OCI-LY7 (cell line): ENCODE data around the gene BOD1. TPM values are rescaled to one million over a fixed set of nuclear protein-coding genes. Genes with fewer than 3 reads are reported as not detected.

Experiments used
- BruUV-seq: library from RNA; stranded (reverse); fragments of 400-500 nt; replicated peaks from 2 replicates; lab custom pipeline; 2021; lab: Mats Ljungman, UMichigan
- CTCF ChIA-PET: fragments of 300-600 bp; sonication (Branson Sonifier 250); formaldehyde crosslinking; loops from one replicate; lab custom pipeline; 2022; ENCODE audit warnings: antibody characterized with exemption; ENCODE audit not compliant: unreplicated experiment; lab: Charles Lee
- POLR2A ChIA-PET: fragments of 300-600 bp; sonication (Branson Sonifier 250); formaldehyde crosslinking; loops from one replicate; lab custom pipeline; 2022; ENCODE audit warnings: antibody characterized with exemption; lab: Charles Lee
- DNase-seq: peaks from one replicate; pipeline ENCODE4 v3.0.0-alpha.2; 2015; ENCODE audit warnings: low spot score
- H2AFZ ChIP-seq: fragments of 200-600 bp; sonication (generic), shearing (Covaris generic); 2 replicates; pipeline ENCODE4 v1.6.1; 2014; ENCODE audit warnings: mild to moderate bottlenecking, antibody characterized with exemption, low read length, moderate library complexity
- H3K27ac ChIP-seq: fragments of 200-600 bp; sonication (generic); 2 replicates; pipeline ENCODE4 v1.5.1; 2014; ENCODE audit warnings: mixed run types, low read depth, mild to moderate bottlenecking, moderate library complexity, low read length, inconsistent platforms; ENCODE audit not compliant: poor library complexity, severe bottlenecking
- H3K36me3 ChIP-seq: fragments of 200-600 bp; sonication (generic); 2 replicates; pipeline ENCODE4 v1.6.1; 2014; ENCODE audit warnings: mild to moderate bottlenecking, antibody characterized with exemption, low read length, moderate library complexity, mixed read lengths; ENCODE audit not compliant: insufficient read depth
- H3K4me1 ChIP-seq: fragments of 200-600 bp; sonication (generic); 2 replicates; pipeline ENCODE4 v1.5.1; 2014; ENCODE audit warnings: mild to moderate bottlenecking, low read length; ENCODE audit not compliant: insufficient read depth, poor library complexity, severe bottlenecking
- H3K4me2 ChIP-seq: fragments of 200-600 bp; sonication (generic); 2 replicates; pipeline ENCODE4 v1.6.1; 2014; ENCODE audit warnings: mild to moderate bottlenecking, low read length
- H3K4me3 ChIP-seq: fragments of 200-600 bp; sonication (generic); 2 replicates; pipeline ENCODE4 v1.5.1; 2014; ENCODE audit warnings: mild to moderate bottlenecking, low read depth, low read length; ENCODE audit not compliant: poor library complexity, severe bottlenecking
- H3K79me2 ChIP-seq: fragments of 200-600 bp; sonication (generic); 2 replicates; pipeline ENCODE4 v1.6.1; 2016; ENCODE audit warnings: low read depth, mild to moderate bottlenecking, low read length, moderate library complexity, mixed read lengths; ENCODE audit not compliant: insufficient read depth
- H3K9me2 ChIP-seq: fragments of 200-600 bp; sonication (generic); 2 replicates; pipeline ENCODE4 v1.6.1; 2016; ENCODE audit warnings: mild to moderate bottlenecking, low read length, mixed read lengths; ENCODE audit not compliant: insufficient read depth
- H3K9me3 ChIP-seq: fragments of 200-600 bp; sonication (generic); 2 replicates; pipeline ENCODE4 v1.6.1; 2014; ENCODE audit warnings: mild to moderate bottlenecking, mixed run types, low read length, mixed read lengths
- H4K20me1 ChIP-seq: fragments of 200-600 bp; sonication (generic); 2 replicates; pipeline ENCODE4 v1.6.1; 2014; ENCODE audit warnings: mild to moderate bottlenecking, antibody characterized with exemption, low read length, moderate library complexity, mixed read lengths; ENCODE audit not compliant: insufficient read depth
- EZH2phosphoT487 ChIP-seq: fragments of 200-600 bp; sonication (generic); IDR thresholded peaks from 2 replicates; pipeline ENCODE4 v1.6.1; 2018; ENCODE audit warnings: low read depth, borderline replicate concordance, mild to moderate bottlenecking, mixed run types, antibody characterized with exemption, low read length, moderate library complexity, mixed read lengths
- intact Hi-C: fragments of 100-400 bp; cut with micrococcal nuclease; formaldehyde crosslinking; loops from one replicate; pipeline ENCODE4 v1.10.0; 2022; ENCODE audit not compliant: unreplicated experiment
- total RNA-seq, 2 experiments: library from RNA; depleted of rRNA in 1 of 2; stranded (reverse); fragments of >200 nt in 1 of 2; shearing (Covaris generic) in 1 of 2; gene quantifications; 2 replicates each; pipeline ENCODE4 v1.2.3, GENCODE V29; 2014 to 2022
- TF ChIP-seq, protein P1 (sequence below): fragments of 200-600 bp; sonication (generic); conservative IDR thresholded peaks from 2 replicates; pipeline ENCODE4 v1.5.1; 2014; ENCODE audit warnings: mild to moderate bottlenecking, antibody characterized with exemption, low read length, moderate library complexity, mixed read lengths

BOD1 gene
- total RNA-seq, 2 experiments from 2014 or later, result 38.8 to 54.3 TPM

DNA sequence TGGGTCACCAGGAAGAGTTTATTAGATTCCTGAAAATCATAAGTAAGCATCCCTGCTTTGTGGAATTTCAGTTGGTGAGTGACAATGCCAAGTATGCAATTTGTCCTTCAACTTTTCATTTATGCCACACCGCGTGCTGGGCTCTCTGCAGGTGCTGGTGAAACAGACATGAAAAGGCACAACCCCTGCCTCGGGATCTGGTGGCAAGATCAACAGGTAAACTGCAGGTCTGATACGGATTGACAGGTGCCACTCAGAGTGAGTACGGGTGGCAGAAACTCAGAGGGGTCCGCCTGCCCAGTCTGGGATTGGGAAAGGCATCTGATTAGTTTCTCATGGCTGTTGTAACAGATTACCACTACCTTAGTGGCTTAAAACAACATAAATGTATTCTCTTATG, 40.5 kb downstream of the BOD1 start:
- no TSS peak for BruUV-seq
- Histone ChIP-seq H3K36me3 (no peaks in the 10 kb centered on the region), H3K4me1 (no peaks in the 10 kb centered on the region), H2AFZ (no peak overlapping the region), H3K4me3 (no peak overlapping the region), H3K27ac (no peak overlapping the region), H3K9me2 (no peaks in the 10 kb centered on the region), H3K4me2 (no peak overlapping the region), H3K9me3 (no peaks in the 10 kb centered on the region), H4K20me1 (no peaks in the 10 kb centered on the region), H3K79me2 (no peaks in the 10 kb centered on the region)
- CTCF ChIA-PET, result no interaction called here
- TF ChIP-seq, protein P1, sequence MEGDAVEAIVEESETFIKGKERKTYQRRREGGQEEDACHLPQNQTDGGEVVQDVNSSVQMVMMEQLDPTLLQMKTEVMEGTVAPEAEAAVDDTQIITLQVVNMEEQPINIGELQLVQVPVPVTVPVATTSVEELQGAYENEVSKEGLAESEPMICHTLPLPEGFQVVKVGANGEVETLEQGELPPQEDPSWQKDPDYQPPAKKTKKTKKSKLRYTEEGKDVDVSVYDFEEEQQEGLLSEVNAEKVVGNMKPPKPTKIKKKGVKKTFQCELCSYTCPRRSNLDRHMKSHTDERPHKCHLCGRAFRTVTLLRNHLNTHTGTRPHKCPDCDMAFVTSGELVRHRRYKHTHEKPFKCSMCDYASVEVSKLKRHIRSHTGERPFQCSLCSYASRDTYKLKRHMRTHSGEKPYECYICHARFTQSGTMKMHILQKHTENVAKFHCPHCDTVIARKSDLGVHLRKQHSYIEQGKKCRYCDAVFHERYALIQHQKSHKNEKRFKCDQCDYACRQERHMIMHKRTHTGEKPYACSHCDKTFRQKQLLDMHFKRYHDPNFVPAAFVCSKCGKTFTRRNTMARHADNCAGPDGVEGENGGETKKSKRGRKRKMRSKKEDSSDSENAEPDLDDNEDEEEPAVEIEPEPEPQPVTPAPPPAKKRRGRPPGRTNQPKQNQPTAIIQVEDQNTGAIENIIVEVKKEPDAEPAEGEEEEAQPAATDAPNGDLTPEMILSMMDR, result no peak
- TF ChIP-seq EZH2phosphoT487, result no peak
- DNase-seq, result no peak
- POLR2A ChIA-PET, result no interaction called here
- intact Hi-C loops, result no loop called here

DNA sequence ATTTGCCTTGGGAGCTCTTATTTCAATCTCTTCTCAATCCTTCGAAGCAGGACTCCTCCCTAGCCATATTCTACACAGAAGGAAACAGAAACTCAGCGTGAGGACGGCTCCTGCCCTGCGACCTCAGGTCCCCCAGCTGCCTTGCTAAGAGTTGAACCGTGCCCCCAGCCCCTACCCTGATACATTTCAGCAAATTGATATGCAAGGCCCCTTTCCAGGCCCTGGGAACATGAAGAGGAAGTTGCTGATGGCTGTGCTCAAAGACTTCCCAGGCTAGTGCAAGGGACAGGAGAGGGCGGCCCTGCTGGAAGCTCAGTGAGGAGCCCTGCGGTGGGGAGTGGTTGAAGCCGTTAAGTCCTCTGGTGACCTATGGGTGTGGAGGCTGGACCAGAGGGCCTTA, 41.5 kb downstream of the BOD1 start:
- Histone ChIP-seq H3K4me2 (no peak overlapping the region), H3K27ac (no peak overlapping the region), H3K4me3 (no peak overlapping the region), H3K9me3 (no peaks in the 10 kb centered on the region), H2AFZ (no peak overlapping the region), H4K20me1 (no peaks in the 10 kb centered on the region), H3K79me2 (no peaks in the 10 kb centered on the region), H3K4me1 (no peaks in the 10 kb centered on the region), H3K9me2 (no peaks in the 10 kb centered on the region), H3K36me3 (no peaks in the 10 kb centered on the region)
- BruUV-seq, result no TSS peak
- intact Hi-C loops, result loop anchor here (5.0 kb wide), 1 partner anchor 123 kb away; no protein-coding TSS in a partner anchor
- ChIA-PET POLR2A (no interaction called here), CTCF (no interaction called here)
- no peak for DNase-seq
- TF ChIP-seq EZH2phosphoT487, result no peak
- TF ChIP-seq, protein P1, result no peak

DNA sequence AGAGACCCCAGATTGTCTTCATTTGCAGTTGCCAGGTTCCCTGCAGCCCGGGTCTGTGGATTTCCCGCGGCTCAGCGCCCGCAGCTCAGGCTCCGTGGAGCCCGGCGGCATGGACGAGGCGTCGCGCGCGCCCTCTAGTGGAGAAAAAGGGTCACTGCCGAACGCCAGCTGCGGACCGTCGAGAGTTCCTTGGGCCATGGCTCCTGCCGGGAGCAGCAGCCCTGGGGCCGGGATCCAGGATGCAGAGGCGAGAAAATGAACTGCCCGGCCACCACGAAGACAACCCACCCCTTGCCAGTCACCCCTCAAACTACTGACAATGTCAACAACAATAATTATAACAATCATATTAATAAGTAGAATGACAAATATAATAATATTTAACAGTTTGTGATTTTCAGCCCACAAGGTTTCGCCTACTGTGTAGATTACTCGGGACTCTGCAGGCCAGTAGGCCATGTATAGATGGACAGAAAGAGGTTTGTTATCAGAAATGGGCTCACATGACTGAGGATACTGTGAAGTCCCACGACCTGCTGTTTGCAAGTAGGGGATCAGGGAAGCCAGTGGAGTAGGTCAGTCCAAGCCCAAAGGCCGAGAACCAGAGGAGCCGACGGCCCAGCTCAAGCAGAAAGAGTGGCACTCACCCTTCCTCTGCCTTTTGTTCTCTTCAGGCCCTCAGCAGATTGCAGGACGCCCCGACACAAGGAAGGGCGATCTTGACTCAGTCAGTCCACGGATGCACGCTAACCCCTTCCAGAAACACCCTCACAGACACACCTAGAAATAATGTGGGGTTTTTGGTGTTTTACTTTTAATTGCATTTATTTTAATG, 43.1 kb downstream of the BOD1 start:
- Histone ChIP-seq H3K9me2 (no peaks in the 10 kb centered on the region), H3K36me3 (no peaks in the 10 kb centered on the region), H3K4me1 (no peaks in the 10 kb centered on the region), H3K79me2 (no peaks in the 10 kb centered on the region), H3K4me2 (no peak overlapping the region), H3K9me3 (no peaks in the 10 kb centered on the region), H2AFZ (no peak overlapping the region), H3K4me3 (no peak overlapping the region), H4K20me1 (no peaks in the 10 kb centered on the region), H3K27ac (no peak overlapping the region)
- POLR2A ChIA-PET, result no interaction called here
- no peak for TF ChIP-seq EZH2phosphoT487
- TF ChIP-seq, protein P1, result peak; percentile 97
- no TSS peak for BruUV-seq
- intact Hi-C loops, result loop anchor here (1.0 to 5.0 kb wide), 2 partner anchors 121 to 279 kb away; no protein-coding TSS in a partner anchor
- DNase-seq, result peak; percentile 56
- CTCF ChIA-PET, result interaction anchor here (0.6 to 0.8 kb wide), 2 partner anchors 34 to 190 kb away, joined by 3 read pairs; no protein-coding TSS in a partner anchor
